ENCODE measurements around the gene HMGA1.

HMGA1 gene

GRCh38 chr6:34223956-34224940, 12.4 kb upstream of the HMGA1 start:
- DNase-seq: peak; percentile 95 to 96

GRCh38 chr6:34225551-34225950, 11.1 kb upstream of the HMGA1 start:
- no peak for DNase-seq

- no peak for DNase-seq
Measured at GRCh38 chr6:34226066-34226465, 10.6 kb upstream of the HMGA1 start.

GRCh38 chr6:34226731-34227586, 9.7 kb upstream of the HMGA1 start:
- no peak for DNase-seq

- DNase-seq: no peak
Measured at GRCh38 chr6:34227761-34228421, 8.8 kb upstream of the HMGA1 start.

- no peak for DNase-seq
Measured at GRCh38 chr6:34229877-34230276, 6.8 kb upstream of the HMGA1 start.

- no peak for DNase-seq
Measured at GRCh38 chr6:34230653-34231371, 5.9 kb upstream of the HMGA1 start.

- DNase-seq: no peak
Measured at GRCh38 chr6:34231566-34232336, 4.9 kb upstream of the HMGA1 start.

- DNase-seq: no peak
Measured at GRCh38 chr6:34232901-34233300, 3.8 kb upstream of the HMGA1 start.

GRCh38 chr6:34233867-34234266, 2.8 kb upstream of the HMGA1 start:
- no peak for DNase-seq

- DNase-seq: no peak
Measured at GRCh38 chr6:34234667-34235306, 1.9 kb upstream of the HMGA1 start.

- DNase-seq: peak; percentile 64 to 85
Measured at GRCh38 chr6:34235307-34236130, 1.2 kb upstream of the HMGA1 start.

- no peak for DNase-seq
Measured at GRCh38 chr6:34236131-34236442, 586 bp upstream of the HMGA1 start.

GRCh38 chr6:34237316-34237721, 646 bp downstream of the HMGA1 start:
- DNase-seq: peak; percentile 28 to 54

- DNase-seq: peak; percentile 74 to 80
Measured at GRCh38 chr6:34237722-34238584, 1.3 kb downstream of the HMGA1 start.

- DNase-seq: no peak
Measured at GRCh38 chr6:34238585-34239499, 2.2 kb downstream of the HMGA1 start.

GRCh38 chr6:34239500-34239825, 2.8 kb downstream of the HMGA1 start:
- DNase-seq: no peak

- no peak for DNase-seq
Measured at GRCh38 chr6:34239893-34240292, 3.2 kb downstream of the HMGA1 start.
